GM18519 (cell line): ENCODE data around the gene NADK2.
A peak's percentile ranks its signal among the peaks of the same experiment; 100 is the strongest.
"Not testable (repeated sequence)": the region's sequence is repeated elsewhere in the genome, so short reads cannot be mapped to it uniquely, and the experiment has no call there.

ENCODE experiments used
- ATAC-seq: cut with Tn5 transposase; IDR thresholded peaks from one replicate; pipeline ENCODE4 v1.9.1; 2021; ENCODE audit warnings: mild to moderate bottlenecking, moderate library complexity; ENCODE audit not compliant: unreplicated experiment, low FRiP score

Gene NADK2, protein sequence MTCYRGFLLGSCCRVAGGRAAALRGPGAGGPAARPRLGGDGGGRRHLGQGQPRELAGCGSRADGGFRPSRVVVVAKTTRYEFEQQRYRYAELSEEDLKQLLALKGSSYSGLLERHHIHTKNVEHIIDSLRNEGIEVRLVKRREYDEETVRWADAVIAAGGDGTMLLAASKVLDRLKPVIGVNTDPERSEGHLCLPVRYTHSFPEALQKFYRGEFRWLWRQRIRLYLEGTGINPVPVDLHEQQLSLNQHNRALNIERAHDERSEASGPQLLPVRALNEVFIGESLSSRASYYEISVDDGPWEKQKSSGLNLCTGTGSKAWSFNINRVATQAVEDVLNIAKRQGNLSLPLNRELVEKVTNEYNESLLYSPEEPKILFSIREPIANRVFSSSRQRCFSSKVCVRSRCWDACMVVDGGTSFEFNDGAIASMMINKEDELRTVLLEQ

GRCh38 chr5:36241631-36242533, at the start of gene NADK2:
Gene NADK2 (minus strand): TSS chr5:36241925. CDS start chr5:36241798, 127 bp downstream.
- ATAC-seq, result peak; percentile 87

DNA sequence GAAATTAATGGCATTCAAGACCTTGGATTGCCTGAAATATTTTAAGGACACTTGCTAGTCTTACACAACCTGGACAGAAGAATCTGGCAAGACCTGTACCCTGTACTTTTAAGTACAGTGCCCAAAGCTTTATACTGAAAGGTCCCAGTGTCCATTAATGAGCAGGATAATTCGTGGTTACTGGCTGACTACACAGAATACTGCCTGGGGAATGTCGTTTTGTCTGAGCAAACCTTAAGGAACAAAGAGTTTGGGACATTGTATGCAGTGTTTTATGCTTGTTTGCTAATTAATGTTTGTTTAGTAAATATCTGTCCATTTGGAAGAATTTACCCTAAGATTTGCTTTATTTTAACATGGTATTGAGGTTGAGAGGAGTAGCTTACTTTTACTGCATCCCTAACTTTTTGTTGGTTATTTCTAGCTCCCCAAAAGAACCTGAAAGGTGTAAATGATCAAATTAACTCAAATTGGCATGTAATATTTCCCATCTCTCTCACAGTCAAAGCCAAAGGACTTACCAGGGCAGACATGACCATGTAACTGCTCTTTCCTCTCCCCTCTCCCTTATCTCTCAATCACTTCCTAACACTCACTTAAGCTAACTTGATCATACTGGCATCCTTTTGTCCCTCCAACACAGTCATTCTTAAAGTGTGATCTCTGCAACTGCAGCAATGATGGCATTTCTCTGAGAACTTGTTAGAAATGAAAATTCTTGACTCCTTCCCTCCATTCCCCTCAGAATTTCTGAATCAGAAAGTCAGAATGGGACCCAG, 44.3 kb upstream of the NADK2 start:
- ATAC-seq, result no peak

GRCh38 chr5:36283775-36284174, 42.0 kb upstream of the NADK2 start:
- not testable (repeated sequence) for ATAC-seq

DNA sequence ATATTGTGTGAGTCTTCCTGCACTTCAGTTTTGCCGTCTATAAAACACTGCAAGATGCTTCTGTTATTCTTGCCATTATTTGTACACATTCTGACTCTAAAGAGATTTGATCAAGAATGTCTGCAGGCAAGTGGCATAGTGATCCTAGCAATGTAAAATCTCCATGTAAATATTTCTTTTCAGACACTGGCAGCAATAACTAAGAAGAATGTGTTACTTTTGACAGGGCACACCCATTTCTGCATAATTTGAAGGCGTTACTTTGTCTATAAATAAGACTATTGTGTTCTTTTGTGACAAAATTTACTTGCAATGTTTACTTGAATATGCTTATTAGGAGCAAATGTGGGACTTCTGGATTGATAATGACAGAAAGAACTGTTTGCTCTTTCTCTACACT, 39.9 kb upstream of the NADK2 start:
- no peak for ATAC-seq

DNA sequence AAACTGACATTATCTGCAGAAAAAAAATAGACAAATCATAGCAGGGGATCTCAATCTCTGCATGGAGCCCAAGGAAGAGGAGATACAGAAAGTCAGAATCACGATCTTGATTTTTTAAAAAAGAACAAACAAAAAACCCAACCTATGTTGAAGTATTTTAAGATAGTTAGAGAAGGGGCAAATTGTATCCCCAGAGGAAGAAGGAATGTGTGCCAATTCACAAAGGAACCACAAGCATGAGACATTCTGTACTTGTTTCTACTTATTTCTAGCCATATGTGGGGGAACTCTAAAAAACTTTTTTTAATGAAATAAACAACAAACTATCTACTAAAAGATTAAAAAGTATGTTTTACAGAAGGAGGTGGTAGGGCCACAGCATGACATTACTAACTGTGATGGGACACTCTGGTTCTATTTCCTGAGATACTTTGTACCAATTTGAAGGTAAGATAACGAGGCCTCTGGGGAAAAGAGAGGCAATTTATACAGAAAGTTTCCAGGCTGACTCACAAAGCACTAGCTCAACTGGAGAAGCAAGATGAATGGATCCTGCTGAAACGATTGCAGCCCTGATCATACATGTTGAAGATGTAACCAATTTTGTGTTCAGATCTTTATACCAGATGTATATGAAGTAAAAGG, 37.5 kb upstream of the NADK2 start:
- ATAC-seq, result no peak

GRCh38 chr5:36277521-36278176, 35.9 kb upstream of the NADK2 start:
- ATAC-seq, result no peak

DNA sequence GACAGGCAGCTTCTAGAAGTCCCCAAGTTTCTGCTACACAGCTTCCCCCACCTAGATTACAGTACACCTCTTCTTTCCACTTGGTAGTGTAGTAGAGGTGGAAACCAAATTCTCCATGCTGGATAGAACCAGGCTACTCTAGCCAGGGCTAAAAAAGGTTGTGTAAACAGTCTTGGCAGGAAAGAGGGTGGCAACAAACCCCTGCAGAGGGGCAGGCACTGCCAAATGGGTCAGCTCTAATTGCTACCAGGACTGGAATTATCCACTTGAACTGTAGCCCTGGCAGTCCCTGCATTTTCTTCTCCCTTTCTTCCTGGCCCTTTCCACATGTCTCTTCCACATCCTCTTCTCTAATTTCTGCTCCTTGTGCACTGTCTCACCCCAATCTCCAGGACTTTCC, 35.1 kb upstream of the NADK2 start:
- no peak for ATAC-seq

DNA sequence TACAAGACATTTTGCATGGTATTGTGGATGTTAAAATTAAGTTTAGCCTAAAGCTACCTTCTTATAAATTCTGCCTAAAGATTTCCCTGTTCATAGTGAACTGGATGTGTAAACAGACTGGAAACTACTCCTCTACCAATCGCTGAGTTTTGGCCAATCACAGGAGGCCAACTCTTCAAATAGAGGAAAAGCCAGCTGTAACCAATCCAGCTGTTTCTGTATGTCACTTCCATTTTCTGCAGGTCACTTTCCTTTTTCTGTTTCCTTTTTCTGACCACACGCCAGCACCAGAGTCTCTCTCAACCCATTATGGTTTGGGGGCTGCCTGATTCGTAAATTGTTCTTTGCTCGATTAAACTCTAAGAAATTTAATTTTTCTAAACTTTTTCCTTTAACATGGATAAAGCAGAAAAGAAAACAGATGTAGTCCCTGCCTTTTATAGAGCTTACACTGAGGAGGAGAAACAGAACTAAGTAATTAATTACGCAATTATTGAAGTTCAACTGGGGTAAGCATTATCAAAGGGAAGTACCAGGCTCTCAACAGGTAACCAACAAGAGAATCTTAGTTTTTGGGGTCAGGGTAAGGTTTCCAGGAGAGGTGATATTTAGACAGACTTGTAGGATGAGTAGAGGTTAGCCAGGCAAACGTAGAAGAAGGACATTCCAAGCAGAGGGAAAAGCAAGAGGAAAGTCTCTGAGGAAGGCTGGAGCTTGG, 32.2 kb upstream of the NADK2 start:
- ATAC-seq, result no peak

- no peak for ATAC-seq
Observed at GRCh38 chr5:36272136-36272690, 30.5 kb upstream of the NADK2 start.

GRCh38 chr5:36270876-36271575, 29.3 kb upstream of the NADK2 start:
- no peak for ATAC-seq

DNA sequence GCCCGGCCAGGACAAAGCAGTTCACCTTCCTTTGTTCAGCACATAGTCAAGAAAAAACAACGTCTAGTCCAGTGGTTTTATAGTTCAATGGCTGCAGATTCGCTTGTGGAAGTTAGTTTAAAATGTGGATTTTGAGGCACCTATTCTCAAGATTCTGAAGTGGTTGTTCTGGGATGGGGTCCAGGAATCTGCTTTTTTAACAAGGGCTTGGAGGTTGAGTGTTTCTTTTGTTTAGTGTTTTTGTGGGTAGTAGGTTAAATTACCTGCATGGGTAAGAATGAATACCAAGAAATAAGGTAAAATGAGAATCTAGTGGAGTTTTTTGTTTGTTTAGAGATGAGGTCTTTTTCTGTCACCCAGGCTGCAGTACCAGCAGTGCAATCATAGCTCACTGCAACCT, 28.4 kb upstream of the NADK2 start:
- no peak for ATAC-seq

DNA sequence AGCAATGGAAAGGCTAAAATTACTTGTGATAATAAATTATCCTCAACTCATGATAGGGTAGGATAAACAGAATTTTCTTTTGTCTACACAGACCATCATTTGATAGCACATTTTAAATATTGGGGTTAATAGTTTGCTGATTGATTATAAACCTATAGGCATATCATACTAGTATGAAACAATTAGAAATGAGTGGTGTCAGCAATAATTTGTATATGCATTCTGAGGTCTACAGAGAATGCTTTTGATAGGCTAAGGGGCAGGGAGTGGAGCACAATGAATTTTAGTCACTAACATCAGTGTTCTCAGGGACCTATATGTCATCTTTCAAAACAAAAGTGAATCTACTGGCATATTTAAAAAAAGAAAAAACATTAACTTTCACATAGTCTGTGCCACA, 27.8 kb upstream of the NADK2 start:
- ATAC-seq, result no peak

DNA sequence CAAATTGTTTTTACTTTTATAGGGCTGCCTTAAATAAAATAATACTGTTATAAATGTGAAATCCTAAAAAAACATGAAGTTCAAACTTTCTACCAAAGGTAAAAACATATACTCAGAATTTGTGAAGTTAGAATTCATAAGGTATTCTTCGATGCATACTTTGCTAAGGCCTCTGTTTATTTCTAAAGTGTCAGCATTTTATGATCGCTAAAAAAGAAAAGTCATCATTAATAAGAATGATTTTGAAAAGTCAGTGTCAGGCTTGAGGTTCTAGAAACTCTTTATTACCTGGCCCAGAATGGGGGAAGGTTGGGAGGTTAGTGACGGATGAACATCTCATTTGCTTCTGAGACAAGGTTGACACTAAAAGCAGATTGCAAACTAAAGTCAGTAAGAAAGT, 26.2 kb upstream of the NADK2 start:
- ATAC-seq, result no peak

DNA sequence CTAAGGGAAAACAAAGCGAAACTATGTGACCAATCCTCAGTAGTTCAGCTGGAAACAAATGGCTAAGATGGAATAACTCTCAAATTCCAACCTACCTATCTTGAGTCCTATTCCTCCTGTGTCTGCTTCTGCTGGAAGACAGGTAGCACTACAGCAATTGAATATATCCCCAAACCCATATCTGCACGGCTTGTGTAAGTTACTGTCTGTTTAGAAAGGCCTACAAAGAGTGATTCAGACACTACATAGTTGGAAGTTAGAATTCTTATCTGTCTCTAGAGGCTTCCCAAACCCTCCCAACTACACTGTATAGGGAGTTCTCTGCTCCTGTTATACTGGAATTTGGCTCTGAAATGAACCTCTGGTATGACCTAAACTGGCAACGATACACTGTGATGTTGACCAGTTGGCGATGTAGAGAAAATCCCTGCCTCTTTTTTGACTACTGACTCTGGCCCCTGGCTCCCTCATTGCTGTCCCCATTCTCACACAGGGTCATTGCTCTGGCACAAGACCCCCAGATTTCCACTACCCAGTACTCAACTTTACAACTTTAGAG, 22.6 kb upstream of the NADK2 start:
- ATAC-seq, result no peak

- ATAC-seq, result no peak
Observed at GRCh38 chr5:36261186-36261585, 19.5 kb upstream of the NADK2 start.

- no peak for ATAC-seq
Observed at GRCh38 chr5:36253575-36253974, 11.8 kb upstream of the NADK2 start.

GRCh38 chr5:36252722-36253365, 11.1 kb upstream of the NADK2 start:
- ATAC-seq, result no peak
